HCT116 (cell line): ENCODE results near the gene OPHN1.

Source experiments
- CTCF ChIP-seq, 3 experiments: fragments of 200-600 bp in 1 of 3; sonication (generic) in 1 of 3; IDR thresholded peaks in 2 of 3; conservative IDR thresholded peaks in 1 of 3; 2 replicates each; pipeline ENCODE4 v1.5.1; 2012 to 2017; ENCODE audit warnings: low read depth in 2 of 3, low read length in 2 of 3, antibody characterized with exemption in 1 of 3, borderline replicate concordance in 1 of 3, control low read depth in 1 of 3, mild to moderate bottlenecking in 1 of 3, mixed read lengths in 1 of 3, mixed run types in 1 of 3, moderate library complexity in 1 of 3; ENCODE audit not compliant: insufficient read depth in 1 of 3
- POLR2AphosphoS5 ChIP-seq: IDR thresholded peaks from 2 replicates; pipeline ENCODE4 v1.6.1; 2011; ENCODE audit warnings: mild to moderate bottlenecking, low read depth, low read length, moderate library complexity
- ZNF274 ChIP-seq: fragments of 200-500 bp; sonication (Bioruptor generic); IDR thresholded peaks from 2 replicates; pipeline ENCODE4 v1.6.1; 2014; ENCODE audit warnings: mild to moderate bottlenecking, low read depth, low read length, inconsistent platforms

GRCh38 chrX:68443155-68443868 is 10.0 kb upstream of the OPHN1 start:
- TF ChIP-seq ZNF274 (no peak), POLR2AphosphoS5 (no peak), CTCF (IDR thresholded peaks at IDR 0.05 in 2 of 3, conservative IDR thresholded peaks at IDR 0.05 in 1 of 3; ENCODE audit: borderline replicate concordance in 1 of 3, insufficient read depth in 1 of 3, low read depth in 2 of 3, low read length in 2 of 3) (no peak)
